Colonic mucosa (tissue), 4 donors: ENCODE results near the gene DAGLA. TPM values are rescaled to one million over a fixed set of nuclear protein-coding genes. Genes with fewer than 3 reads are reported as not detected.

Source experiments
- DNase-seq: peaks from one replicate; pipeline ENCODE4 v3.0.0-alpha.2; 2020
- H3K27ac ChIP-seq: fragments of 200-600 bp; one replicate; pipeline ENCODE4 v1.8.0; 2021
- H3K27me3 ChIP-seq: fragments of 200-600 bp; one replicate; pipeline ENCODE4 v1.8.0; 2021
- H3K36me3 ChIP-seq: fragments of 200-600 bp; one replicate; pipeline ENCODE4 v1.8.0; 2021
- H3K4me1 ChIP-seq: fragments of 200-600 bp; one replicate; pipeline ENCODE4 v1.8.0; 2021; ENCODE audit warnings: mild to moderate bottlenecking
- H3K4me3 ChIP-seq: fragments of 200-600 bp; one replicate; pipeline ENCODE4 v1.8.0; 2021
- H3K9ac ChIP-seq, 2 donors: one replicate each; pipeline ENCODE4 v1.7.0; 2013; ENCODE audit warnings: control low read depth in 2 of 2, low read depth in 2 of 2, low read length in 2 of 2
- H3K9me3 ChIP-seq: fragments of 200-600 bp; one replicate; pipeline ENCODE4 v1.8.0; 2021
- intact Hi-C: fragments of 100-400 bp; cut with DNase I; formaldehyde crosslinking; loops from one replicate; pipeline ENCODE4 v1.14.1; 2022
- total RNA-seq, 2 donors: library from RNA; stranded (reverse); fragmentation: NEBNext Ultra II Directional in 1 of 2; extraction: Animal tissue kit (Norgen Biotek cat#: 25700) in 1 of 2; gene quantifications; one replicate each; pipeline ENCODE4 v1.2.1, GENCODE V29; 2021
- TF ChIP-seq, protein P1 (sequence below): fragments of 200-600 bp; IDR thresholded peaks from one replicate; pipeline ENCODE4 v1.8.0; 2022; ENCODE audit warnings: antibody characterized with exemption, mild to moderate bottlenecking
- donor health status: healthy.
- donor health status: DM: no; HTN: no; CAD: no.
- donor health status: DM: no; HTN: no; CAD: no.

Gene DAGLA
- total RNA-seq, 2 donors from 2014 or later = 7.5 to 12.2 TPM

DNA sequence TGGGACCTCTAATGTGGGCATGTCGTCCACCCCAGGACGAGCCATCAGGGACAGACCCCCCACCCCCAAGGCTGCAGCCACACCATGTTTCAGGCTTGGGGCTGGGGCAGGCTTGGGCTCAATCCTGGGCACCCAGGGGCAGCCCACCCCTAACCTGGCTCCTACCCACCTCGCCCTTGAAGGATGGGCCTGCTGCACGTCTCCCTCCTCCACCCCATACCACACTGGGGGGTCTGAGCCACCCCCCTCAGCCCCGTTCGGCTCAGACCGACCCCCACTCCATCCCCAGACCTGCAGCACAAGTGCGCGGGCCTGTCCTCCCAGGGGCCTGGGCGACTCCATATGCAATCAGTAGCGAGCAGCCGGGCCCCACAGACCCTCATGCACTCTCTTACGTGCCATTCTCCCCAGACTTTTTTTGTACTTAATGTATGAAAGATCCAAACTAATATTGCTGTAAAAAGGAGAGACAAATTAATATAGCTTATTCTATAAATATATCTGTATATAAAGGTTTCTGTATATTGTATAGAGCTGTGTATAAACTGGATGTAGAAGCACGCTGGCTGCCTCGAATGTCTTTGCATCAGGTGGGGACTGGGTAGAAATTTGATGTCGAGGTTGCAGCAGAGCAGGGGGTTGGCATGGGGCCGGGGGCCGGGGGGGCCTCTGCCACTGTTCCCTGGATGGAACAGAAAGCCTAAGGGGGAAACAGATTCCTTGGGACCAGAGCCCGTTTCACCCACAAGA lies 66.4 kb downstream of the DAGLA start:
- H3K27ac ChIP-seq = no peak overlapping the region
- H3K36me3 ChIP-seq = no peaks in the 10 kb centered on the region
- DNase-seq = no peak
- intact Hi-C loops = no loop called here
- TF ChIP-seq, protein P1, sequence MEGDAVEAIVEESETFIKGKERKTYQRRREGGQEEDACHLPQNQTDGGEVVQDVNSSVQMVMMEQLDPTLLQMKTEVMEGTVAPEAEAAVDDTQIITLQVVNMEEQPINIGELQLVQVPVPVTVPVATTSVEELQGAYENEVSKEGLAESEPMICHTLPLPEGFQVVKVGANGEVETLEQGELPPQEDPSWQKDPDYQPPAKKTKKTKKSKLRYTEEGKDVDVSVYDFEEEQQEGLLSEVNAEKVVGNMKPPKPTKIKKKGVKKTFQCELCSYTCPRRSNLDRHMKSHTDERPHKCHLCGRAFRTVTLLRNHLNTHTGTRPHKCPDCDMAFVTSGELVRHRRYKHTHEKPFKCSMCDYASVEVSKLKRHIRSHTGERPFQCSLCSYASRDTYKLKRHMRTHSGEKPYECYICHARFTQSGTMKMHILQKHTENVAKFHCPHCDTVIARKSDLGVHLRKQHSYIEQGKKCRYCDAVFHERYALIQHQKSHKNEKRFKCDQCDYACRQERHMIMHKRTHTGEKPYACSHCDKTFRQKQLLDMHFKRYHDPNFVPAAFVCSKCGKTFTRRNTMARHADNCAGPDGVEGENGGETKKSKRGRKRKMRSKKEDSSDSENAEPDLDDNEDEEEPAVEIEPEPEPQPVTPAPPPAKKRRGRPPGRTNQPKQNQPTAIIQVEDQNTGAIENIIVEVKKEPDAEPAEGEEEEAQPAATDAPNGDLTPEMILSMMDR = no peak
- no peaks in the 10 kb centered on the region for H3K4me1 ChIP-seq
- H3K9me3 ChIP-seq = no peaks in the 10 kb centered on the region
- H3K4me3 ChIP-seq = no peak overlapping the region
- no peaks in the 10 kb centered on the region for H3K27me3 ChIP-seq
- no peak overlapping the region for H3K9ac ChIP-seq

DNA sequence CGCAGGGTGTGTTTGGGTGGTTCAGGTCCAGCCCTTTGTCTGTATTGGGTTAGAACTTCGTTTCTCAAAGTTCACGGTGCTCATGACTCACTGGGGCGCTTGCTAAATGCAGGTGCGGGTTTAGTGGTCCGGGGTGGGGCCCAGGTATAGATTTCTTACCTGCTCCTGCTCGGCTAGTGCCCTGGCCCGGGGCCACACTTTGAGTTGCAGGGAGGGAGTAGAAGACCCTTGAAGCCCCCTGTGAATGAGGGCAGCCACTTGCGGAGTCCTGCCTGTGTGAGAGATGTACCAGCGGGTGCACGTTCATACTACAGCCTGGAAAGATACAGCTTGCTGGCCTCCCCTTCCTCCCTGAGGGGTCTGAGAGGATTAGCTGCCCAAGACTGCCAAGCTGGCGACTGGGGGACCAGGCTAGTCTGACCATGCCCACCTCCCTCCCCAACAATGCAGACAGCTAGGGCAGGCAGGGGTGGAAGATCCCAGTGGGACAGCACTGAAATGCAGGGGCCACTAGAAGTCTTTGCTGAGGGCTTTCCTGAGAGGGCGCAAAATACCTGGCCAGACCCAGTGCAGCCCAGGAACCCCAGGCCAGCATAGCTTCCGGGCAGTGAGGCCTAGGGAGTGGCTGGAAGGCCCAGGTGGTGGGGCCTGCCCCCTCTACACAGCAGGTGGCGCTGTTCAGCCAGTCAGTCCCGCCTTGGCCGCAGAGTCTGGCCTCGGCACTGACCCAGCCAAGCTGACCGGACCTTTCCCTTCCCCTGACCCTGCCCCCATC lies 67.2 kb downstream of the DAGLA start:
- peak; percentile 86 for DNase-seq
- Histone ChIP-seq H3K4me3 (no peak overlapping the region), H3K9me3 (no peaks in the 10 kb centered on the region), H3K4me1 (no peaks in the 10 kb centered on the region), H3K27ac (no peak overlapping the region), H3K27me3 (no peaks in the 10 kb centered on the region), H3K9ac (peak overlapping the region in 1 of 2 donors; percentile 21), H3K36me3 (no peaks in the 10 kb centered on the region)
- TF ChIP-seq, protein P1 = peak; percentile 93
- intact Hi-C loops = no loop called here

DNA sequence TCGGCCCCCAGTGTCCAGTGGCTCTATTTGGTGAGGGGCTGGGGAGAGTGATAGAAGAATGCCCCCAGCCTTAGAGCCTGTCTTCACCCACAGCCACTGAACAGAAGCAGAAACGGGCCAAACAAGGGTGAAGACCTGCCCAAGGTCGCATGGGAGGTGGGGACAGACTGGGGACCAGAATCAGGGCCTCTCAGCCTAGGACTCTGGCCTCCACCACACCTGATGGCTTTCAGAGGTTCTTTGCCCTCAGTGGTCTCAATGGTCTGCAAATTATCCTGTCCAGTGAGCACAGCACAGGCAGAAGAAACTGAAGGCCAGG lies 67.7 kb downstream of the DAGLA start:
- intact Hi-C loops = no loop called here
- peak overlapping the region in 1 of 2 donors; percentile 2 for H3K9ac ChIP-seq
- no peaks in the 10 kb centered on the region for H3K9me3 ChIP-seq
- TF ChIP-seq, protein P1 = no peak
- no peak overlapping the region for H3K27ac ChIP-seq
- H3K4me1 ChIP-seq = no peaks in the 10 kb centered on the region
- H3K36me3 ChIP-seq = no peaks in the 10 kb centered on the region
- no peak overlapping the region for H3K4me3 ChIP-seq
- no peaks in the 10 kb centered on the region for H3K27me3 ChIP-seq
- no peak for DNase-seq

DNA sequence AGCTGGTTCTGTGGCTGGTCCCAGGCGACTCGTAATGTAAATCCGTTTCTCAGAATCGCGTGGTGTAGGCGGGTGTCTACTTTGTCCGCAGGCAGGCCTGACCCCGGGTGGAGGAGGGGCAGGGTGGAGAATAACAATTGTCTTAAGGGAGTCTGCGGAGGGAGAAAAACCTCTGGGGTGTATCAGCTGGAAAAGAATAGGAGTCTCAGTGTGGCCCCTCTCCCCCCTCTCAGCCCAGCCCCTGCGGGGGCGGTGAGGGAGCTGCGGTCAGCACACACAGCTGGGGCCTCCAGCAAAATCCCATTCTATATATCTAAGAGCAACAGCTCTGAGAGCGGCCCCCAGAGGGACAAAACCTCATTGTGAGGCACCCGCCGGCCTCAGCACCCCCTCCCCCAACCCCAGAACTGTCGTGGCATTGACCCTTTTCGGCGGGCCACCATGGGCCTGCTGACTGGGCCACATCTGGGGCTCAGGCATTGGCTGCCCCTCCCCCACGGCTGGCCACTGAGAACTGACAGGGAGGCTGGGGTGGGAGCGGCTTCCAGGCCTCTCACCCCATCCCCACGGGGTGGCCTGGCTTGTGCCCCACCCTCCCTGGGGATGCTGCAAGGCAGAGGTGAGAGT lies 69.5 kb downstream of the DAGLA start:
- Histone ChIP-seq H3K36me3 (no peaks in the 10 kb centered on the region), H3K27ac (no peak overlapping the region), H3K9ac (no peak overlapping the region), H3K9me3 (no peaks in the 10 kb centered on the region), H3K4me1 (no peaks in the 10 kb centered on the region), H3K27me3 (no peaks in the 10 kb centered on the region), H3K4me3 (no peak overlapping the region)
- no peak for DNase-seq
- TF ChIP-seq, protein P1 = no peak
- intact Hi-C loops = no loop called here

DNA sequence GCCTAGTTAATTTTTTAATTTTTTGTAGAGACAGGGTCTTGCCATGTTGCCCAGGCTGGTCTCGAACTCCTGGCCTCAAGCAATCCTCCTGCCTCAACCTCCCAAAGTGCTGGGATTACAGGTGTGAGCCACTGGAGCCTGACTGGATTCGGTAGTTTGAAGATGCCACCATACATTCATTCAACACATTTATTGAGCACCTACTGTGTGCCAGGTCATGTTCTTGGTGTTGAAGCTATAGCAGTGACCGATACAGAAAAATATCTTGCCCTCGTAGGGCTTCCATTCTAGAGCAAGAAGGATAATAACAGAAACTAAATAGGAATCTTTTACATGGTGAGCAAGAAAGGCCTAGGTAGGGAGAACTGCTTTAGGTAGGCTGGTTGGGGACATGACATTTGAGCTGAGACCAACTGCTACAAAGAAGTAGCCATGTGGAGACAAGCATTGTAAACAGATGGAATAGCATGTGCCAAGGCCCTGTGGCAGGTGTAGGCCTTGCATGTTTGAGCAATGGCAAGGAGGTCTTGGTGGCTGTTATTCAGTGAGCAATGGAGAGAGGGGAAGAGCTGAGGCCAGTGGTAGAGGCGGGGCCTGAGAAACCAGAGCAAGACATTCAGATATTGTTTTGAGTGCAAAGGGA lies 70.6 kb downstream of the DAGLA start:
- Histone ChIP-seq H3K9me3 (no peaks in the 10 kb centered on the region), H3K9ac (no peak overlapping the region), H3K4me1 (no peaks in the 10 kb centered on the region), H3K36me3 (no peaks in the 10 kb centered on the region), H3K27me3 (no peaks in the 10 kb centered on the region), H3K27ac (no peak overlapping the region), H3K4me3 (no peak overlapping the region)
- no peak for DNase-seq
- intact Hi-C loops = no loop called here
- TF ChIP-seq, protein P1 = no peak
